Psoas muscle (tissue), 8 donors: ENCODE data around the gene CTCFL. TPM values are rescaled to one million over a fixed set of nuclear protein-coding genes. Genes with fewer than 3 reads are reported as not detected.
"Not testable (repeated sequence)": the region's sequence is repeated elsewhere in the genome, so short reads cannot be mapped to it uniquely, and the experiment has no call there.

Experiments used
- ATAC-seq, 4 donors: fragments of 200-7000 bp; cut with Tn5 transposase; one replicate each; pipeline ENCODE4 v1.9.1; 2020; ENCODE audit warnings: moderate library complexity in 3 of 4, mild to moderate bottlenecking in 2 of 4
- DNase-seq, 2 donors: peaks; one replicate each; pipeline ENCODE4 v3.0.0-alpha.2; 2020
- H3K27ac ChIP-seq: fragments of 200-600 bp; one replicate; pipeline ENCODE4 v1.8.0; 2022
- H3K27me3 ChIP-seq, 3 donors: fragments of 200-600 bp in 1 of 3; one replicate each; pipeline versions ENCODE4 v1.6.1 to v1.8.0; 2013 to 2022; ENCODE audit warnings: low read length in 2 of 3, mild to moderate bottlenecking in 2 of 3, moderate library complexity in 1 of 3; ENCODE audit not compliant: insufficient read depth in 3 of 3
- H3K36me3 ChIP-seq, 2 donors: fragments of 200-600 bp in 1 of 2; one replicate each; pipeline versions ENCODE4 v1.6.1 to v1.8.0; 2013 to 2022; ENCODE audit warnings: low read depth in 1 of 2, mild to moderate bottlenecking in 1 of 2, moderate library complexity in 1 of 2; ENCODE audit not compliant: insufficient read depth in 1 of 2
- H3K4me1 ChIP-seq: fragments of 200-600 bp; one replicate; pipeline ENCODE4 v1.8.0; 2022
- H3K4me3 ChIP-seq: fragments of 200-600 bp; one replicate; pipeline ENCODE4 v1.8.0; 2022; ENCODE audit warnings: mild to moderate bottlenecking
- H3K9me3 ChIP-seq: fragments of 200-600 bp; one replicate; pipeline ENCODE4 v1.8.0; 2022
- WGBS, 3 donors: extraction: QIAGEN DNeasy Blood & Tissue Kit; methylation state at CpG; one replicate each; pipeline versions ENCODE4 v1.1.6 to v1.1.7; 2013; 5-methylcytosine and 5-hydroxymethylcytosine counted together
- intact Hi-C, 2 donors: fragments of 100-400 bp; cut with DNase I; formaldehyde crosslinking; loops; one replicate each; pipeline versions ENCODE4 v1.11.0 to v1.14.2; 2022
- polyA plus RNA-seq, 3 donors: library from polyadenylated mRNA; stranded (reverse); fragments of 200-250 nt; gene quantifications; one replicate each; pipeline ENCODE4 v1.2.3, GENCODE V29; 2013
- total RNA-seq, 4 donors: library from RNA; stranded (reverse); fragmentation: NEBNext Ultra II Directional in 2 of 4; extraction: Animal tissue kit (Norgen Biotek cat#: 25700) in 2 of 4; gene quantifications; one replicate each; pipeline versions ENCODE4 v1.2.1 to v1.2.4, GENCODE V29; 2021 to 2023
- TF ChIP-seq, protein P1 (sequence below): fragments of 200-600 bp; IDR thresholded peaks from one replicate; pipeline ENCODE4 v1.8.0; 2022; ENCODE audit warnings: antibody characterized with exemption
- donor health status: healthy with polysubstance abuse.
- donor health status: DM: no; HTN: no; CAD: no; lungs with moderate emphysema.
- donor health status: Bipolar disorder and iron deficiency.
- donor health status: healthy.
- donor health status: DM: yes; HTN: yes; CAD: no.
- donor health status: DM: no; HTN: no; CAD: no.
- donor health status: DM: no; HTN: no; CAD: no.
- donor health status: DM: yes; HTN: yes; CAD: no.

CTCFL gene
- total and polyA plus RNA-seq, 7 donors = not detected

DNA sequence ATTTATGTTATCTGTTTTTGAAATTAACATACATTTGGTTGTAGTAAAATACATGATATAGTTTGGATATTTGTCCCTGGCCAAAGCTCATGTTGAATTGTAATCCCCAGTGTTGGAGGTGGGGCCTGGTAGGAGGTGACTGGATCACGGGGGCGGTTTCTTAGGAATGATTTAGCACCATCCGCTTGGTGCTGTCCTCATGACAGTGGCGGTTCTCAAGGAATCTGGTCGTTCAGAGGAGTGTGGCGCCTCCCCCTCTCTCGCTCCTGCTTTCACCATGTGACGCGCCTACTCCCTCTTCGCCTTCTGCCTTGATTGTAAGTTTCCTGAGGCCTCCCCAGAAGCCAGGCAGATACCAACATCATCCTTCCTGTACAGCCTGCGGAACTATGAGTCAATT, 29.0 kb downstream of the CTCFL start:
- intact Hi-C loops = loop anchor here (1.0 to 2.0 kb wide), 2 partner anchors 113 to 115 kb away; no protein-coding TSS in a partner anchor
- H3K36me3 ChIP-seq = no peaks in the 10 kb centered on the region
- H3K27me3 ChIP-seq = no peaks in the 10 kb centered on the region
- no peak for DNase-seq
- H3K4me1 ChIP-seq = peaks cover 3% of the 10 kb centered on the region
- no peak for ATAC-seq
- no peak overlapping the region for H3K4me3 ChIP-seq
- H3K27ac ChIP-seq = no peak overlapping the region
- TF ChIP-seq, protein P1, sequence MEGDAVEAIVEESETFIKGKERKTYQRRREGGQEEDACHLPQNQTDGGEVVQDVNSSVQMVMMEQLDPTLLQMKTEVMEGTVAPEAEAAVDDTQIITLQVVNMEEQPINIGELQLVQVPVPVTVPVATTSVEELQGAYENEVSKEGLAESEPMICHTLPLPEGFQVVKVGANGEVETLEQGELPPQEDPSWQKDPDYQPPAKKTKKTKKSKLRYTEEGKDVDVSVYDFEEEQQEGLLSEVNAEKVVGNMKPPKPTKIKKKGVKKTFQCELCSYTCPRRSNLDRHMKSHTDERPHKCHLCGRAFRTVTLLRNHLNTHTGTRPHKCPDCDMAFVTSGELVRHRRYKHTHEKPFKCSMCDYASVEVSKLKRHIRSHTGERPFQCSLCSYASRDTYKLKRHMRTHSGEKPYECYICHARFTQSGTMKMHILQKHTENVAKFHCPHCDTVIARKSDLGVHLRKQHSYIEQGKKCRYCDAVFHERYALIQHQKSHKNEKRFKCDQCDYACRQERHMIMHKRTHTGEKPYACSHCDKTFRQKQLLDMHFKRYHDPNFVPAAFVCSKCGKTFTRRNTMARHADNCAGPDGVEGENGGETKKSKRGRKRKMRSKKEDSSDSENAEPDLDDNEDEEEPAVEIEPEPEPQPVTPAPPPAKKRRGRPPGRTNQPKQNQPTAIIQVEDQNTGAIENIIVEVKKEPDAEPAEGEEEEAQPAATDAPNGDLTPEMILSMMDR = no peak
- H3K9me3 ChIP-seq = no peaks in the 10 kb centered on the region
- WGBS, 3 donors = 76 to 82% (median 80%) methylated on average over 11 of the region's 11 CpGs

DNA sequence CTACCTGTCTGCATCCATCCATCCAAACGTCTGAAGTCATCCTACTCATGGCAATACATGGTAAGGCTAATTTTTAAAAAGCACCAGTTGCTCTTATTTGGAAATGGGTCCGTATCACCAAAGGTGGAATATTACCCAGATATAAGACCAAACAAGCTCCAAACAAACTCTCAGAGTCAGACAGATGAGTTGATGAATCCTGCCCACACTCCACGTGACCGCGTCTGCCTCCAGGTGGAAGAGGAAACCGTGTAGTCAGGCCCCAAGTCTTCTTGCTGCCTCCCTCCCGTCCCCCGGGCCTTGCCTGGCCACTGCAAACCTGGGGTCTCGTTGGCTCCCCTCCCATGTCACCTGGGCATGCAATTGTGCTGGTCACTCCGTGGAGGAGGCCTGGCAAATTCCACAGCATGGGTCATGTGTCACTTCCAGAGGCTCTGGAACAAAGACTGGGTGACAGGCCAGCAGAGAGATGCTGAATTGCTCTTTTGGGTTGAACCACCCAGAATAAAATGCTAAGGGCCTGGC, 31.8 kb downstream of the CTCFL start:
- H3K27ac ChIP-seq = no peak overlapping the region
- H3K4me3 ChIP-seq = no peak overlapping the region
- no peaks in the 10 kb centered on the region for H3K36me3 ChIP-seq
- ATAC-seq = no peak
- TF ChIP-seq, protein P1 = no peak
- H3K9me3 ChIP-seq = no peaks in the 10 kb centered on the region
- H3K27me3 ChIP-seq = no peaks in the 10 kb centered on the region
- H3K4me1 ChIP-seq = peaks cover 3% of the 10 kb centered on the region
- 71 to 77% (median 73%) methylated on average over 10 of the region's 10 CpGs for WGBS, 3 donors
- no peak for DNase-seq
- intact Hi-C loops = no loop called here

GRCh38 chr20:57491373-57491772, 33.6 kb downstream of the CTCFL start:
- peaks cover 3% of the 10 kb centered on the region for H3K4me1 ChIP-seq
- no peaks in the 10 kb centered on the region for H3K36me3 ChIP-seq
- H3K27ac ChIP-seq = no peak overlapping the region
- H3K4me3 ChIP-seq = no peak overlapping the region
- intact Hi-C loops = no loop called here
- WGBS, 3 donors = 71 to 83% (median 79%) methylated on average over 6 of the region's 6 CpGs
- ATAC-seq (no peak), DNase-seq (no peak)
- TF ChIP-seq, protein P1 = no peak
- no peaks in the 10 kb centered on the region for H3K27me3 ChIP-seq
- no peaks in the 10 kb centered on the region for H3K9me3 ChIP-seq

DNA sequence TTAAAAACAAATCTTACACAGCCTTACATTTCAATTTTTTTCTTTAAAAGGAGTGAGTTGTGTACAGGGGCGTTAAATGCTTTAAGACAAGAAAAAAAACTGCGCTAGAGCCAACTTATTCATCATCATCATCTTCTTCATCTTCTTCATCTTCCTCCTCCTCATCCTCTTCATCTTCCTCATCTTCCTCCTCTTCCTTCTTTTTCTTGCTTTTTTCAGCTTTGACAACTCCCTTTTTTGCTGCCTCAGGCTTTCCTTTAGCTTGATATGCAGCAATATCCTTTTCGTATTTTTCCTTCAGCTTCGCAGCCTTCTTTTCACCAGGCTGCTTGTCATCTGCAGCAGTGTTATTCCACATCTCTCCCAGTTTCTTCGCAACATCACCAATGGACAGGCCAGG, 36.7 kb downstream of the CTCFL start:
- H3K27me3 ChIP-seq, intact Hi-C loops, H3K4me3 ChIP-seq, H3K9me3 ChIP-seq, H3K4me1 ChIP-seq, DNase-seq, H3K27ac ChIP-seq, H3K36me3 ChIP-seq, ATAC-seq: not testable (repeated sequence)
- WGBS, 3 donors = 93 to 95% (median 95%) methylated on average over 5 of the region's 5 CpGs

DNA sequence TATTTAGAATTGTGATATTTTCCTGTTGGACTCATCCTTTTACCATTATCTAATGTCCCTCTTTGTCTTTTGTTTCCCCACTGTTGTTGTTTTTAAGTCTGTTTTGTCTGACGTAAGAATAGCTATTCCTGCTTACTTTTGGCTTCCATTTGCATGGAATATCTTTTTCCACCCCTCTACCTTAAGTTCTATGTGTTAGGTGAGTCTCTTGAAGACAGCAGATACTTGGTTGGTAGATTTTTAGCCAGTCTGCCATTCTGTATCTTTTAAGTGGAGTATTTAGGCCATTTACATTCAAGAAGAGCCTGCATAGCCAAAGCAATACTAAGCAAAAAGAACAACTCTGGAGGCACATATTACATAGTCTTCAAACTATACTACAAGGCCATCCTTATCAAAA, 39.2 kb downstream of the CTCFL start:
- Histone ChIP-seq H3K4me3 (no peak overlapping the region), H3K9me3 (no peaks in the 10 kb centered on the region), H3K36me3 (no peaks in the 10 kb centered on the region), H3K4me1 (no peaks in the 10 kb centered on the region), H3K27me3 (no peaks in the 10 kb centered on the region), H3K27ac (no peak overlapping the region)
- ATAC-seq = no peak
- TF ChIP-seq, protein P1 = no peak
- no peak for DNase-seq
- intact Hi-C loops = no loop called here
- 85 to 94% (median 92%) methylated on average over 1 of the region's 1 CpG for WGBS, 3 donors
